HUDEP-2 (cell line): ENCODE measurements around the gene MYRF.
A peak's percentile ranks its signal among the peaks of the same experiment; 100 is the strongest.

ENCODE experiments used
- DNase-seq, 76 experiments: peaks; one replicate each; lab custom pipeline; 2025; ENCODE audit not compliant: unreplicated experiment in 76 of 76; lab: John Stamatoyannopoulos, UW

MYRF gene

GRCh38 chr11:61737636-61738386, 14.6 kb upstream of the MYRF start:
- DNase-seq = peak in 1 of 76 experiments; percentile 16

GRCh38 chr11:61738776-61739175, 13.7 kb upstream of the MYRF start:
- DNase-seq = no peak

- no peak for DNase-seq
These were observed 13.0 kb upstream of the MYRF start for GRCh38 chr11:61739413-61739812.

- no peak for DNase-seq
These were observed 12.5 kb upstream of the MYRF start for GRCh38 chr11:61739966-61740365.

GRCh38 chr11:61742391-61742790, 10.0 kb upstream of the MYRF start:
- DNase-seq = no peak

- no peak for DNase-seq
These were observed 8.8 kb upstream of the MYRF start for GRCh38 chr11:61743486-61744095.

- no peak for DNase-seq
These were observed 8.3 kb upstream of the MYRF start for GRCh38 chr11:61744181-61744580.

GRCh38 chr11:61744609-61745156, 7.8 kb upstream of the MYRF start:
- no peak for DNase-seq

GRCh38 chr11:61745781-61746441, 6.5 kb upstream of the MYRF start:
- DNase-seq = no peak

GRCh38 chr11:61746442-61747191, 5.8 kb upstream of the MYRF start:
- DNase-seq = no peak

- DNase-seq = peak in 49 of 76 experiments; percentile 7 to 63 (median 29)
These were observed 5.1 kb upstream of the MYRF start for GRCh38 chr11:61747192-61747966.

GRCh38 chr11:61747967-61748285, 4.5 kb upstream of the MYRF start:
- DNase-seq = no peak

GRCh38 chr11:61749591-61750217, 2.7 kb upstream of the MYRF start:
- DNase-seq = peak in 1 of 76 experiments; percentile 37

GRCh38 chr11:61750631-61751273, 1.7 kb upstream of the MYRF start:
- no peak for DNase-seq

GRCh38 chr11:61751384-61751783, 1.1 kb upstream of the MYRF start:
- no peak for DNase-seq

GRCh38 chr11:61752925-61753521, 587 bp downstream of the MYRF start:
- DNase-seq = no peak

- no peak for DNase-seq
These were observed 1.2 kb downstream of the MYRF start for GRCh38 chr11:61753672-61754071.

- no peak for DNase-seq
These were observed 2.4 kb downstream of the MYRF start for GRCh38 chr11:61754534-61755482.
